ENCODE measurements around the gene SMIM9.
"Not testable (repeated sequence)": the region's sequence is repeated elsewhere in the genome, so short reads cannot be mapped to it uniquely, and the experiment has no call there.

Gene SMIM9
- total RNA-seq, result 0.10 to 0.13 reads per million in 2 donors

DNA sequence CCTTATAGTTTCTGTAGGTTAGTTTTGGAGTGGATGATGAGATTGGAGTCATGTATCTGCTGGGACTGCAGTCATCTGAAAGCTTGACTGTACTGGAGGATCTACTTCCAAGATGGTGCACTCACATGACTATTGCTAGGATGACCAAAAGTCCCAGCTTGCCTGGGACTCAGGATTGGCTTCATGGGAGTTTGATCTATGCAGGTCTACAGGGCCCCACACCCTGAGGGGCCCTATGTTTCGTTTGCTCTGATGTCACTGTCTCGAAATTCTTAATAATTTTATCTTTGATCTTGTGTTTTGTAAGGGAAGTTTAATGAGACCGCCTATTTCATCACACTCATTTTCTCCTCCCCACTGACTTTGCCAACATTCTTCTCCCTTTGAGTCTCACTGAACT is at the start of gene SMIM9:
Gene SMIM9, minus strand, starts transcription at position 101 of the 400 bp plus-strand sequence. CDS start 3,806 bp downstream, outside the sequence.
- no peak for DNase-seq

DNA sequence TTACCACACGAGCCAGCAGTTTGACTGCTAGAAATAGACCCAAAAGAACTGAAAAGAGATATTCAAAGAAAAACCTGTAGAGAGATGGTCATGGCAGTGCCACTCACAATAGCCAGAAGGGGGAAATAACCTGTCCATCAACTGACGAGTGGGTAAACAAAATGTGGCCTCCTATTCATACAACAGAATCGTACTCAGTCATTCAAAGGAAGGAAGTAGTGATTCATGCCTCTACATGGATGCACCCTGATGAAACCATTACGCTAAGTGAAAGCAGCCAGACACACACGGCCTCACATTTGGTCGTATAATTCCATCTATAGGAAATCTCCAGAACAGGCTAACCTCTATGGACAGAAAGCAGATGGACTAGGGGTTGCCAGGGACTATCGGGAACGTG is 49.6 kb upstream of the SMIM9 start:
- DNase-seq, result not testable (repeated sequence)

DNA sequence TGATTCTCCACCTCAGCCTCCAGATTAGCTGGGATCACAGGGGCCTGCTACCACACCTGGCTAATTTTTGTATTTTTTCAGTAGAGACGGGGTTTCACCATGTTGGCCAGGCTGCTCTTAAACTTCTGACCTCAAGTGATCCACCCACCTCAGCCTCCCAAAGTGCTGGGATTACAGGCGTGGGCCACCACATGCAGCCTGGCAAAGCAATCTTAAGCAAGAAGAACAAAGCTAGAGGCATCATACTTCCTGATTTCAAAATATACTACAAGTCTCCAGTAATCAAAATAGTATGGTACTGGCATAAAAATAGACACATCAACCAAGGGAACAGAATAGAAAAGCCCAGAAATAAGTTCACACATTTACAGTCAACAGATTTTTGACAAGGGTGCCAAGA is 38.9 kb upstream of the SMIM9 start:
- DNase-seq, result no peak

DNA sequence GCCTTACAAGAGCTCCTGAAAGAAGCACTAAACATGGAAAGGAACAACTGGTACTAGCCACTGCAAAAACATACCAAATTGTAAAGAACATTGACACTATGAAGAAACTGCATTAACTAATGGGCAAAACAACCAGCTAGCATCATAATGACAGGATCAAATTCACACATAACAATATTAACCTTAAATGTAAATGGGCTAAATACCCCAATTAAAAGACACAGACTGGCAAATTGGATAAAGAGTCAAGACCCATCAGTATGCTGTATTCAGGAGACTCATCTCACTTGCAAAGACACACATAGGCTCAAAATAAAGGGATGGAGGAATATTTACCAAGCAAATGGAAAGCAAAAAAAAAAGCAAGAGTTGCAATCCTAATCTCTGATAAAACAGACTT is 34.1 kb upstream of the SMIM9 start:
- not testable (repeated sequence) for DNase-seq

DNA sequence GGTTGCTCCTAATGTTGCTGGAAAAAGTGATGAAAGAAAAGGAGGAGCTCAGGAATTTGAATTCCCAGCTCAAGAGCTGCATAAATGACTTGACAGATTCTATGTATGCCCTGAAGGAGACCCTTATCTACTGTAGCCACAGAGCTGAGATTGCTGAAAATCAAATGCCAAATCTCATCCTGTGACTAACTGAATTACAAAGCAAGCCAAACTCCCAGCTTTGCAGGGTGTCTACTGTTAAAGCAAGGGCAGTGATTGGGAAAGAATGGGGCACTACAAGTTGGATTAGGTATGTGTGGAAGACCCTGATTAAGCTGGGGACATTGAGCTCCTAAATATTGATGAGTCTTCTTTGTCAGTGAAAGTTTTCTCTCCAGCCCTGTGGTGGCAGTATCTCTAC is 20.8 kb upstream of the SMIM9 start:
- no peak for DNase-seq

DNA sequence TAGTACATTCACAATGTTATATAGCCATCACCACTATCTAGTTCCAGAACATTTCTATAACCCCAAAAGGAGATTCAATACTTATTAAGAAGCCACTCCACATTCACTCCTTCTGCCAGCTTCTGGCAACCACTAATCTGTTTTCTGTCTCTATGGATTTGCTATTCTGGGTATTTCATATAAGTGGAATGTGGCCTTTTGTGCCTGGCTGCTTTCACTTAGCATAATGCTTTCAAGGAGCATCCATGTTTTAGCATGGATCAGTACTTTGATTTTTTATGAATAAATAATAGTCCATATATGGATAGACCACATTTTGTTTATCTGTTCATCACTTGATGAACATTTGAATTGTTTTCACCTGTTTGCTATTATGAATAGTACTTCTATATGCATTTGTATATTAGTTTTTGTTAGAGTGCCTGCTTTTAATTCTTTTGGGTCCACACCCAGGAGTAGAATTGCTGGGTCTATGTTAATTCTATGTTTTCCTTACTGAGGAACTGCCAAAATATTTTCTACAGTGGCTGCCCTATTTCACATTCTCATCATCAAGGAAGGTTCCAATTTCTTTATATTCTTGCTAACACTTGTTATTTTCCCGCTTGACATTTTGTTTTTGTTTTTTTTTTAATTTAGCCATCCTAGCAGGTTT is 16.6 kb upstream of the SMIM9 start:
- DNase-seq, result no peak

DNA sequence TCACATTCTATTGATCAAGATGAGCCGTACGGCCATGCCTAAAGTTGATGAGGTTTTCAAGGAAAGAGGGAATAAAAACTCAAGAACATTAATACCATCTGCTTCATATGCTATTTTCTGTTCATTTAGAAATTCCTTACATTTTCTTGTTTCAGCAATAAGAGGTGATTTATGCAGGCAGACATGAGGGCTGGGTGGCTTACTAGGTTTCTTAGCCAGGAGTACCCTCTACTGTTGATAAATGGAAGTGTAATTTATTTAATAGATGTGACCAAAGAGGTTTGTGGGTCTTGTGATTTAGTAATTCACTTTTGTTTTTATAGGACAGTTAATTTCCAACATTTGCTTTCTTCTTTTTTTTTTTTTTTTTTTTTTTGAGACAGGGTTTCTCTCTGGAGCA is 6.4 kb upstream of the SMIM9 start:
- no peak for DNase-seq

DNA sequence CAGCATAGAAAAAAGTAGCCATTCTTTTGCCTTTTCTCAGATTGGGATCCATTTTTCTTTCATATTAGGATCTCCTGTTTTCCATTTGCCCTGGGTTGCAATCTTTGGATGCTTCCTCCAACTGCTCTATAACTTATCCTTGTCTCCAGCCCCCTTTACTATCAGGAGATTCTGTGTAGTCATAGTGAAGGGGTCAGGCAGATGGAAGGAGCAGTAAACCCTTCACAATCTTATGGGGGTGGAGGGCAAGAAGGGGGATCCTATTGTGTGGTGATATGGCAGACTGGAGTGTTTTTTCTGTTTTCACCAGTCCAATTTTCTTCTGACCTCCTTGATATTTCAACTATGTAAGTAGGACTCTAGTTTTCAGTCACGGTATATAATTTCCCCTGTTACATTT is 1.7 kb upstream of the SMIM9 start:
- DNase-seq, result no peak

DNA sequence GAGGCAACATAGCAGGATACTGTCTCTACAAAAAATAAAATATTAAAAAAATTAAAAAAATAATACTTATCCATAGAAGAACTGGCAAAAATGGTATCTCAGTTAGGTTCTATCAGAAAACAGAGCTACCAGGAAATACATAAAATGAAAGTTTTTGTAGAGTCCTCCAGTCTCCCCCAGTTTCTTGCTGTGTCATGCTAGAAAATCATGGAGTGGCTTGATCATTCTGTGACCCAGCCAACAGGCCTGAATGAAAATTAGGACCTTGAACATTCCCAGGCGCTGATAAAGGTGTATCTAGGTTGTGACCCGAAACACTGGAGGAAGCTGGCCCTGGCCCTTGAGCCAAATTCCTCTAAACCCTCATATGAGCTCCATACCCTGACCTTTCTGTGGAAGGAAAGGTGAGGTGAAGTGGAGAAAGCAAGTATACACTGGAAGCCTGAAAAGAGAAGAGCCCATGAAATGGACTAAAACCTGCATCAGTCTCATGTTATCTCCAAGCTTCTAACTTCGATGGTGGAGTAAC is 652 bp downstream of the SMIM9 start:
- no peak for DNase-seq

DNA sequence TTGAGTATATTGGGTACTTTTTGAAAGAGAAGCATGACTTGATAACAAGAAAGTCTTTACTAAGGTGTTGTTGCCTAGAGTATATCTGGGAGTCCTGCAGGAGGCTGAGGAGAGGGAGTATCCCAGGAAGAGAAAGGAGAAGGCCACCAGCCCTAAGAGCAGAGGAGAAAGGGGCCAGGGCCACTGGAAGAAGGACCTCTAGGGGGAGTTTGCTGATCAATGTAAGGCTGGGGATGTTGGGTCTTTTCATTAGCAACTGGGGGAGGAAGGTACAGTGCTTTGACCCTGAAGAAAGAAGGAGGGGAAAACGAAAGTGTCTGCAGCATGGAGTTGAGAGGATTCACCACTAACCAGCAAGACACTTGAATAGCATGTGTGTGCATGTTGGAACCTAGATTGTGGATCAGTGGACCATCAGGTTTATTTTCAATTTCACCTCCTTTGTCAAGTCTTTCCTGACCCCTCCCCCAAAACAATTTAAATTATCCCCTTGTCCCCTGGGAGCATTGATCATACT is 4.5 kb downstream of the SMIM9 start:
- no peak for DNase-seq

DNA sequence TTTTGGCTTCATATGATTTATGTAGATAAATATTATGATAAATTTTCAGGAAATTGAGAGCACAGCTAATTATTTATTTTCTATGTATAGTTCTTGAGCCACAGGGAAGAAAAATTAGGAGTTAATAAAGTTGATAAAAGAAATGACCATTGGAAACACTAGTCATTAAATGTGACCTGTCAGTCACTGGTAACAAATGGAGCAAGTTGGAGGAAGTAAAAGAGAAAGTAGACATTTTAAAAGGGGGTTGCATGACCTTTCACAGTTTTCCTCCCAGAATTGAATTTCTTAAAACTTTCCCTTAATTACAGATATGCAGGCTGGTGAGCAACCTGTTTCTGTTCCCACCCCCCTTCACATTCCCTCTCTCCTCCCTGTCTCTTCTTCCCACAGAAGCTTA is 5.3 kb downstream of the SMIM9 start:
- no peak for DNase-seq

DNA sequence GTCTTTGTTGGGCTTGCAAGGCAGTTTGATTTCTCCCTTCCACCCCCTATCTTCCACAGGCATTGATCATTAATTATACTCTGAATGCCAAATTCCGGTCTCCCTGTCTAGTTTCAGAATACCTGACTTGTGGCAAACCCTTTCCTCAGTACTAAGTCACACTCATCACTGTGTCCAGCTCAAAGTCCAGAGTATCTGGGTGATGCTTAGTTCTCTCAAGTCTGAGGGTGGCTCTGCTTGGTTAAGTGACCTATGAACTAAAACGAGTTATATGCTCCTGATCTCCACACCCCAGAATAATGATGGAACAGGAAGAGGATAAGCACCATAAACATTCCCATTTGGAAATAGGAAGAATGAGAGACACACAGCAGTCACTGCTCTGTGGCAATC is 6.5 kb downstream of the SMIM9 start:
- DNase-seq, result no peak

DNA sequence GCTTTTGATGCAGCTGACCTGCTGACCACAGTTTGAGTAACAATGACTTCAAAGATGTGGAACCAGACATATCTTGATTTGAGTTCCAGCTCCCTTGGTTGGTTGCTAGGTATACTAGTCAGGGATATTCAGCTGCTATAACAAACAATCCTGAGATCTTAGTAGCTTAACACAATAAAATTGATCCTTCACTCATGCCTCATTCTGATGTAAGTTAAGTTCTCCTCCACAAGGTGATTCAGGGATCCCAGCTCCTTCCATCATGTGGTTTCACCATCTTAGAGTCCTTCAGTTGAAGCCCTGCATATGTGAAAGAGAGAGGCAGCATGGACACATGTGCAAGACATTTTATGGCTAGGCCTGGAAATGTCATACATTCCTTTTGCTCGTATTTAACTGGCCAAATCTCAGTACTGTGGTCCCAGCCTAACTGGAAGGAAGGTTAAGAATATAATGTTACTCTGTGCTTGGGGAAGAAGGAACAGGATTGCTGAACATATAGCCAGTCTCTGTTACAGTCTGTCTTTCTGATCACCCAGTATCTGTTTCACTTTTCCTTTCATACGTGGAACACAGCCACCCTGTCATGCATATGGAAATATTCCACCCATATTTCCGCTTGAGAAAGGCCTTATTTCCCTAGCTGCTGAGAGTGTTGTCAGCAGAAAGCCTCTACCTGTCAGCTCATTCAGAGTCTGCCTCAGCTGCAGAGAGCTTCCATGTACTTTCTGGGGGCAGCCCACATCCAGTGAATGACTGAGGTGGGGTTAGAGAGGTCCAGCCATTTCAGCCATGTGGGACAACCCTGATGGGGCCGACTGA is 7.1 kb downstream of the SMIM9 start:
- no peak for DNase-seq

DNA sequence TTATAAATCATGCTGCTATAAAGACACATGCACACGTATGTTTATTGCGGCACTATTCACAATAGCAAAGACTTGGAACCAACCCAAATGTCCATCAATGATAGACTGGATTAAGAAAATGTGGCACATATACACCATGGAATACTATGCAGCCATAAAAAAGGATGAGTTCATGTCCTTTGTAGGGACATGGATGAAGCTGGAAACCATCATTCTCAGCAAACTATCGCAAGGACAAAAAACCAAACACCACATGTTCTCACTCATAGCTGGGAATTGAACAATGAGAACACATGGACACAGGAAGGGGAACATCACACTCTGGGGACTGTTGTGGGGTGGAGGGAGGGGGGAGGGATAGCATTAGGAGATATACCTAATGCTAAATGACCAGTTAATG is 8.9 kb downstream of the SMIM9 start:
- DNase-seq, result not testable (repeated sequence)

DNA sequence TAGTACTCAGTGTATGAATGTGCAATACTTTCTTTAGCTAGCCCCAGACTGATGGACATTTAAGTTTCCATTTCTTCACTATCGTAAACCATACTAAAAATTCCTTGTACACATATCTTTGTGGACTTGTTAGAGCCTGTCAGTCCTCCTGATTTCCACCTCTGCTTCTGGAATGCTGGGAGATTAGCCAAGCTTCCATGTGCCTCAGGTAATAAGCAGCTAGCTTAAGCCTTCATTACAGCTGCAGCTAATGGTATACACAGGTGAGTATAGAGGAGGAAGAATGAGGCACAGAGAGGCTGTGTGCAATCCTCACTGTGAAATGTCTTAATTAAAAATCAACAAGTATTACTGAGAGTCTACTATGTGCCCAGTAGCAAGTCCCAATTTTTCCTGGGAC is 9.8 kb downstream of the SMIM9 start:
- no peak for DNase-seq

DNA sequence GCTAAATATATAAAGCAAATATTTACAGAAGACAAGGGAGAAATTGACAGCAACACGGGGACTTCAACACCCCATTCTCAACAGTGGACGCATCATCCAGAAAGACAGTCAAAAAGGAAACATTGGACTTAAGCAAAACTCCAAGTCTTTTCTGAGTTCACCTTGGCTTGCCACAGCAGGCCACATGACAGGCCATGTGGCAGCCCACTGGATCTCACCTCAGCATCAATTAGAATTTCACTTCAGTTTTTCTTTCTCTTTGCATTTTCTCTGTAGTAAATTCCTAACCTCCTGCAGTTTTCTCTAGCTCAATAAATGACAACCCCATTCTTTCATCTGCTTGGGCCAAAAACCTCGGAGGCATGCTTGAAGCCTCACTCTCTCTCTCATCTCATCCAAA is 12.4 kb downstream of the SMIM9 start:
- DNase-seq, result no peak

DNA sequence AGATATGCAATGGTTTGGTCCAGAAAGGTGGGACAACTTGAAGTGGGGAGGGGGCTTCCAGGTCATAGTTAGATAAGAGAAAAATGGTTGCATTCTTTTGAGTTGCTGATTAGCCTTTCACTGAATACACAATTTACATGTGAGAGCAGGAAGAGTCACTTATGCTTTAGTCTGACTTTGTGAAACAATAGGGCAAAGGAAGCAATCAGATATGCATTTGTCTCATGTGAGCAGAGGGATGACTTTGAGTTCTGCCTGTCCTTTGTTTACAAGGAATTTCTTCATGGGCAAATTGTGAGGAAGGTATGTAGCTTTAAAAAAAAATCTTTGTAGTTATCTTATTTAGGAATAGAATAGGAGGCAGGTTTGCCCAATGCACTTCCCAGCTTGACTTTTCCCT is 12.9 kb downstream of the SMIM9 start:
- no peak for DNase-seq

DNA sequence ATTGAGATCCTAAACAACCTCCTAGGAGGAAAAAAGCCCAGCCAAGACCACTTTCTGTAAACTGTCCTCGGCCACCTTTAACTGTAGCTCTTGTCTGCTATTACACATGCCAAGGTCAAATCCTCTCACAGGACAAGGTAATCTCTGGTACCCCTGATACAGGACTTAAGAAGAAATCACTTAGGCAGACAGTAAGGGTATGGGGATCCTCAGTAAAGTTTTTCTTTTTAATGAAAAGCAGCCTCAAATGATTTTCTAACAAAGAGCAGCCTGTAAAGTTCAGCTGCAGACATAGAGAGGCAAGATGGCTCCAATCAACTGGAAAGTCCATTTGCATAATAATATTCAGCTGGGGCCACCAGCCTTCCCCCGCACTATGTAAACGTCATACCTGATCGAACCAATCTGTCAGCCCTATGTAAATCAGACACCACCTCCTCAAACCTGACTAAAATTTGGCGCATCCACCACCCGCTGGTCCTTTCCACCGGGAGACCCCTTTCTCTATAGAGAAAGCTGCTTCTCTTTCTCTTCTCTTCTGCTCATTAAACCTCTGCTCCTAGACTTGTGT is 14.6 kb downstream of the SMIM9 start:
- no peak for DNase-seq

DNA sequence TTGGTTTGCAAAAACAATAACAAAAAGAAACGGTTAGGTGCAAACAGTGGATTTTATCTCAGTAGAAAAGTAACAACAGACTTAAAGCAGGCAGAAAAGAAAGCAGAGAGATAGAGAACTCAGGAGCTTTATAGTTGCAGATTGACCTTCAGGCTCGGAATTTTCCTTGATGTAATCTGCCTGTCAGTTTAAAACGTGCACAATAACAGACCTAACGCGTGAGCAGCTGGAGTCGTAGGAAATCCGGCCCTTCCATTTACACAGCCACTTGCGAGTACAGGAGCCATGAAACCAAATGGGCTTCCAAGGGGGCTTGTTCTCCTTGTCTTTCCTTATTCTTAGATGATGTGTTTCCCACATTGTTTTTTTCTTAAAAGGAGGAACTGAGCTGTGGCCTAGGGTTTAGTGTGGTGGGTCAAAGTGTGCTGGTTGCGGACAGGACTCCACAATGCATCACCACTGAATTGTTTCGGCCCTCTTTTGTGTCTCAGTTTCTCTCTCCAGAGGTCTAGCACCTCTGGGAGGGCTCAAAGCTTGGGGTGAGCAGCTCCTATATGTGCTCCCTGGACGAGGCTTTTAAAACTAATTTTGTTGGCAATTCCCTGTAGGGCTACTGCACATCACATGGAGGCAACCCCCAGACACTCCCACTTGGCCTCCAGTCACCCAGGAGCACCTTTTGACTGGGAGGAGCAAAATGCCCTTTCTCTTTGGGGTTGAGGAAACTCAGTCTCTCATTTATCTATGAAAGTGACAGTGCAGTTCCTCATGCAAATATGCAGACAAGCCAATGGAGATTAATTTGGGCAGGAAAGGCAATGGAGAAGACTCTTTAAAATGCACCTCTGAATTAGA is 15.3 kb downstream of the SMIM9 start:
- no peak for DNase-seq

DNA sequence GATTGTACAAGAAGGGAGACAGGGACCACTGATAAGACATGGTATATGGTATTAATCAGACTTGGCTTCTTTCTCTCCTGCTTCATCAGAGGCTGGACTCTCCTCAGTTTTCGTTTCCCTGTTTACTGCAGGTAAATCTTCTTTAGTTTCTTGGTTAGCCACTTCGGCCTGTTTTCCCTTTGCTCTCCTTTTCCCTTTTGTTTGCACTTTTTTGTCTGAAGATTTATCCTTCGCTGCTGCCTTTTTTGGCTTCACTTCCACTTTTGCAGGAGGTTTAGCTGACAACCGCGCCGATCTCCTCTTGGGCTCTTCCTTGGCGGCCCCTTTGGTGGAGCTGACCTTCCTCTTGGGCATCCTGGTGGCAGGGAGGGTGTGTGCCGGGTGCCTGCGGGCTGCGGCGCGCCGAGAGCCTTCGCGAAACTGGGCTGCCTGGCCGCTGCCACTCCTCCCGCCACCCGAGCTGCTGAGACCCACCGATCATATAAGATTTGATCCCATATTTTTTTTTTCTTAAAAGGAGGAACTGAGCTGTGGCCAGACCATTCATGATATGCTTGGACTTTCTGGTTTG is 17.3 kb downstream of the SMIM9 start:
- not testable (repeated sequence) for DNase-seq

DNA sequence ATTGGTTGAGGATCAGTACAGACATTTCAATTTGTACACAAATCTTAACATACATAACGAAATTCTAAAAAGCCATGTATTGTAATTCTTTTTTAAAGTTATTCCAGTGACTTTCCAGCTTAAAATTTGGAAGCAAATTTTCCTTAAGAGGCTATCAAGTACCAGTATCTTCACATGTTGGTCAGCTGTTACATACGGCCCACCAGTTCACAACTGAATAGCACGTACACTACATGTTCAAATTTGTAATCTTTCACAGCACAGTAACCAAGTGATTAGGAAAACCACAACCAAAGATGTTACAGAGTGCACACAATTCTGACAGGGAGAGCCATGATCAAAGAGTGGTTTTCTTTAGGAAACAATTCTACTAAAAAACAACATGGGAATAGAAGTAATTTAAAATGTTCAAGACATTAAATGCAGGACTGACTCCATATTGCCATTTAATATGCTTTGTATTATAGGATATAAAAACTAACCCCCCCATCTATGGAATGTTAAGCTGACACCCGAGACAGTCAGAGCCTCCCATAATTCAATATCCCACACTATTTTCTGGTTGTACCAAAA is 18.1 kb downstream of the SMIM9 start:
- not testable (repeated sequence) for DNase-seq

DNA sequence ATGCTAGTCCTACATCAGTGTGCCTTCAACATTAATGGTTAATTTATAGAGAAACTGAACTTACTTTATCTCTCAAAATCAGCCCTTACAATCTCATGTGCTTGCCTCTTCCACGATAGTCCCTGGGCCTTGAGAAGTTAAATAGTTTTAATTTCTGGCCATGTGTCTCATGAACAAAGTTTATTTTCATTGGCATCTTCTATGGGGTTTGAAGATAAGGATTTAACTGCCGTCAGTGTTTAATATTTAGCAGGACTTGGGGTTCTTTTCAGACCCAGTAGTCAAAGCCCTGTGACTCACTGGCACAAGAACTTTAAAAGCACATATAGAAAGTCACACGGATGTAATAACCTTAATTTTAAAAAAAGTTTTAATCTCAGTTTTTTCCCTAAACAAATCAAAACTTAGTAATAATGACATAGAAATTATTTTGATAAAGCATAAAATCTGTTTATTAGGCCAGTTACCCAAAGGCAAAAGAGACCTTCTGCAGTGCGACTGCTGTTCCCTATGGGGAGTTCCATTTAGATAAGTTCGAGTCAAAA is 19.1 kb downstream of the SMIM9 start:
- no peak for DNase-seq
